Tongue (tissue), 2 donors: Measurements from ENCODE around the gene MYO16. TPM values are rescaled to one million over a fixed set of nuclear protein-coding genes. Genes with fewer than 3 reads are reported as not detected.
A peak's percentile ranks its signal among the peaks of the same experiment; 100 is the strongest.
"Not testable (repeated sequence)": the region's sequence is repeated elsewhere in the genome, so short reads cannot be mapped to it uniquely, and the experiment has no call there.

Experiments
- DNase-seq: peaks from one replicate; pipeline ENCODE4 v3.0.0-alpha.2; 2015
- total RNA-seq: library from RNA; depleted of rRNA; stranded (reverse); fragments of >200 nt; gene quantifications from one replicate; pipeline ENCODE4 v1.2.3, GENCODE V29; 2014

Gene MYO16
- total RNA-seq, 1 donor from 2014 or later, result 12.2 TPM

DNA sequence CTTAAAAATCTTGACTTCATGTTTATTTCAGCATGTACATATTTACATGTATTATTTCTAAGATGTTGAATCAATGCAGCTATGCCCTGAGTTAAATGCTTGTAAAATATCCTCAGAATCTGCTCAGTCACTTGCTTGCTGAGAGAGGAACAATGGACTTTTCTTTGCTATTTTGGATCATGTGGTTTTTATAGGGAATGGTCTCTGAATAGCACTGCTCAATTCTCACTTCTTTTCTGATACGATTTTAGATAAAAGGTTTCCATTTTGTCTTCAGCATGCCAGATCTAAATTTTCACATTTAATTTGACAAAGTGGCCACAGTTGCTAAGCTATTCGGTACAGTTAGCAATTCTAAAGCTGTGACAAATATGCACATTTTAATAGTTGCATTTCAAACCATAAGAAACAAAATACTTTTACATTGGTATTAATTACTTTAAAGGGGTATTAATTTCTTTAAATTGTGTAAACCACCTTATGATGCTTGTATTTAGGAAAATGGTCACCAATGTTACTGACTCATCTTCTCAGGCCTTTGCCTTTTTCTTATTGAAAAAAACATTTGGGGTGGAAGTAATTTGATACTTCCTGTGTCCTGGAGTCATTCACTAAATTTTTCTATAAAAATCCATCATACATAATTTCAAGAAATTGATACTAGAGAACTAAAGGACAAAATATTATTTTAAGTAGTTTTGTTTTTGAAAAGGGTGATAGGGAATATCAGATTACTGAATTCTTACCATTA lies 113.5 kb downstream of the MYO16 start:
- no peak for DNase-seq

- DNase-seq, result no peak
Observed at GRCh38 chr13:108743522-108743921, 114.1 kb downstream of the MYO16 start.

DNA sequence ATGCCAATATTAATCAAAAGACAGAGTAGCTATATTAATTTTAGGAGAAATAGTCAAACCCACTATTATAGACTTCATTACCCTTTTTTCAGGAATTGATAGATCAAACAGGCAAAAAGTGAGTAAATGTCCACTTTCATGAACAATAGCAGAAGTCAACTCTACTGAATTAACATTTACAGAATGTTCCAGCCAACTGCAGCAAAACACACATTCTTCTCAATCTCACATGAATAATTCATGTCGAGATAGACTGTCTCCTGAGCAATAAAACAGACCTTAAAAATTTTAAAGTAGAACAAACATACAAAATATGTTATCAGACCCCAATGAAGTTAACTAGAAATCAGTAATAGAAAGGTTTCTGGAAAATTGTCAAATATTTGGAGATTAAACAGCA lies 118.4 kb downstream of the MYO16 start:
- no peak for DNase-seq

GRCh38 chr13:108752276-108752675 lies 122.9 kb downstream of the MYO16 start:
- DNase-seq, result no peak

DNA sequence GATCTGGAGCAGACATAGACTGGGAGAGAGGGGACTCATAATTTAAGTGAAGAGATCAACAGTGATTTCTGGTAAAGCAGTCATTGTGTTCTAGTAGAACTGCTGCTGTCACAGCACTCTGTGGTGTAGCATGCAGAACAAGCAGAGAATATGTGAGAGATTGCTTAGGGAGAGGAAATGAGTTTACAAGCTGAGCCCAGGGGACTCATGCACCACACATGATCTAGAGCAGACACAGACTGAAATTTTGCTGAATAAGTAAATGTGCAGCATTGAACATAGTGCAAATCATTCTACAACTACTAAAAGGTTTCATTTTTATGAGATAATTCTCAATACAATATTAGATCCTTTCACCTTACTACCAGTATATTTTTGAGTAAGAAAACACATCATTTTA lies 125.7 kb downstream of the MYO16 start:
- DNase-seq, result peak; percentile 24

DNA sequence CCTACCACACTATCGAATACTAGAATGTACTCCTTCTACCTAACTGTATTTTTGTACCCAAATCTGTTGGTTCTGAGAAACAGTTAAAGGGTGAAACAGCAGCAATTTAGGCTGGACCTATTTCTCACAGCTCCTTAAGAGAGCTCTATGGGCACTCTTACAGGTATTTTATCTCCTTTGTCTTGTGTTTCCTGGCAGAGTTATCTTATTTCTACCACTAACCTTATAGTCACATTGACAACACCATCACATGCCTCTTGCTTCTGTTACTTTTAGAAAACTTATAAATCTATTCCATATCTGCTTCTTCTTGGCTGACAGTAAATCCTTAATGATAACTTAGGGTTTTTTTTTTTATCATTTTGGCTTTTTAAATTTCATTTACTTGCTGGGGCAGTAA lies 130.7 kb downstream of the MYO16 start:
- no peak for DNase-seq

DNA sequence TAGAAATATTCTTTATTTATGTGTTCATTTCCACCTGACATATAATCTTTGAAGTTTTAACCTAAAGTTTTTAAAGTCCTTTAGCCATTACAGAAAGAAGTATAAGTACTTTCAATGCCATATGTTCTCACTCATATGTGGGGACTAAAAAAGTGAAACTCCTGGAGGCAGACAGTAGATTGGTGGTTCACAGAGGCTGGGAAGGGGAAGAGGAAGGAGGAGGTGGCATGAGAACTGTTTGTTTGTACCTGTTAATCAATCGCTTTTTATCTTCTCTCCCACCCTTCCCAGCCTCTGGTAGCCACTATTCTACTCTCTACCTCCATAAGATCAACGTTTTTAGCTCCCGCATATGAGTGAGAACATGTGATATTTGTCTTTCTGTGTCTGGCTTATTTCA lies 131.1 kb downstream of the MYO16 start:
- no peak for DNase-seq

DNA sequence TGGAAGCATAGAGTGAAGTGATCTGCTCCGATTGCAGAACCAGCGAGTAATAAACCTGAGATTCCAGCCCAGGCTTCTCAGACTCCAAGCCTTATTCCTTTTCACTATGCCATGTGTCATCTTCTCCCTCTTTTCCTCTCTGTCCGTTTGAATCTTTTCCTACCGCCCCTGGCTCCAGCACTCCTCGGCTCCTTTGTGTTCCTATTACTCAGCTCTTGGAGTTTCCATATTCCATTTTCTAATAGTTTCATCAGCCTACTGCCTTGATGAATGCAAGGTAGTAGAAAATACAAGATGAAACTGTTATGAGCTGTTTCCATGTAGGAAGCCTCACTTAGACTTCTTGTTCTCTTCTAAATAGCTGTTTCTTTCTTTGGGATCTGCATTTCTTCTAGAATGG lies 138.6 kb downstream of the MYO16 start:
- DNase-seq, result no peak

DNA sequence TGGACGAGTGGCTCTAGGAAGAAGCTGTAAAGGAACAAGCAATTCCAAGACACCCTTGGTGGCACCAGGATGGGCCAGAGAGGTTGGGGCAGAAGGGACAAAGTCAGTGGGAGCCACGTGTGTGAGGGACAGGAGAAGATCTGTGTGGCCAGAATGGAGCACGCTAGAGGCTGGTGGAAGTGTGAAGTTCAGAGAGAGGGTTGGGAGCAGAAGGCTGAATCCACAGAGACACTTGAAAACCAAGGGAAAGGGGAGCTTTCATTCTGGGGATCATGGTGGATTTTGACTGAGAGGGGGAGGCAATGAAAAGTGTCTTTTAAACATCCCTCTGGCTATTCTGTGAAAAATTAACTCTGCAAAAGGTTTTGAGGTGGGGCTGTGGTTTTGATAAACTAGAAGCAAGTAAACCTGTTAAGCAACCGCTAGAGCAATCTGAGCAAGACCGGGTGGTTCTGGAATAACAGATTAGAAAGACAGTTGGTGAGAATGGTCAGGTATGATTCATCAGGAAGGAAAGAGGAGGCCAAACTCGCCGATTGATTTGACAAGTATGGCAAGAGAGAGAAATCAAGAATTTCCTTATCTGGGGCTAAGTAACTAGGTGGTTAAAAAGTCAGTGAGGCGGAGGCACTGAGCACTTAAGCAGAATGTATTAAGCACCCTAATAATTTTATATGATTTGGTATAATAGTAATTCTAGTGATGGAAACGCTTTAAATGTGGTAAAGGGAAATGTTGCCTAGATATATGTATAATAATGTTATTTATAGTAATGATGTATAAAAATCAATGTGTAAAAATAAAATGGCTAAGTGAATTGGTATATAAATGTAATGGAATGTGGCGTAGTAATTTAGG lies 140.0 kb downstream of the MYO16 start:
- no peak for DNase-seq

DNA sequence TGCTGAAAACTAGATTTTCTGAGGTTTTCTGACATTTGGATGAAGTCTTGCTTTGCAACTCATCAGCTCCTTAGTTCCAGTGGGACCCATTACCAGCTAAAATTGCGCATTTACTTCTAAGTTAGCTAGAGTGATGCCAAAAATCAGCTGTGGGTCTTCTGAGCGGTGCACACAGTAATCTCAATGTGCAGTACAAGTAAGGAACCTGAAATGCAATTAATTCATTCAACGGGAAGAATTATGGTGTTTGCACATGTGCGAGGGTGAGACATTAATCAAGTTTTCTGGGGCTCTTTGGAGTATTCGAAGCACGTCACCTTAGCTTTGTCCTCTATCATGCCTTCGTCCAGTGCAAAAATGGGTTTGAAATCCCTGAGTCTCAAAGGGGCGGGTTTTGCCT lies 146.2 kb downstream of the MYO16 start:
- DNase-seq, result no peak

GRCh38 chr13:108776650-108777049 lies 147.2 kb downstream of the MYO16 start:
- no peak for DNase-seq

DNA sequence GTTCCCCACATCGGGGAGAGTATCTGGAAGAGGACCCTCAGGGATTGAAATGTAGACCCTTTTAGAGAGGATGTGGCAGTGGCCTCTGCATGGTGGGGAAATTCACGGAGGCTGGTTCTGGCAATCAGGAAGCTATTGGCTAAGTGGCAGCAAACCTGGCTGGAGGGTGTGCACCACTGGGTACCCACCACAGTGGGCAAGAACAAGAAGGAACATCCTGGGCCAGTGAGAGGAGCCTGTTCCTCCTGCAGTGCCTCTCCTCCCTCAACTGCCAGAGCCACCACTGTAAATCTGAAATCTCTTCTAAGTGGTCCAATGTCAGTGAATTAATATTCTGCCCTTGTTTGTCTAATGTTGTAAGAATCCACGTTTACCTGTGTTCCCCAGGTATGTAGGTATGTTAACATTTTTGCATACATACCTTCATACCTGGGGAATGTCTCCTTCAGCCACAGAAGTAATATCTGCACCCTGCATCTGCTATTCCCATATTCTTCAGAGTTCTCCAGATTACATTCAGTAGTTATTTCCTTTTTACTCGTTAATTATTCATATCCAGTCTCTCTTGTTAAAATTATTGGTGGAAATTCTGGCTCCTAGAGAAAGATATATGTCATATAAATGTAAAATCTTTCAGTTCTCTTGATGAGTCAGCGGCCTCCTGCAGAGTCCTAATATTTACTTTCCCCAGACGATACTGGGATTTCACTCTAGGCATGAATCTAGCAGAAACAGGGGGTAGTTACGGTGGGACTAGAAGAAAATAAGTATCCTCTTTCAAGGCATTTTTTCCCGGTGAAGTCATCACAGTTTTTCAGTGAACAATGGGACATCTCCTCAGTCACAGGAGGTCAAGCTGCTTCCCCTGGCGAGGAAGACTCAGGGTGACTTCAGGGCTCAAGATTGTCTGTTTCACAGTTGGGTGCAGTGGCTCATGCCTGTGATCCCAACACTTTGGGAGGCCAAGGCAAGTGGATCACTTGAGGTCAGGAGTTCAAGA lies 148.3 kb downstream of the MYO16 start:
- DNase-seq, result no peak

DNA sequence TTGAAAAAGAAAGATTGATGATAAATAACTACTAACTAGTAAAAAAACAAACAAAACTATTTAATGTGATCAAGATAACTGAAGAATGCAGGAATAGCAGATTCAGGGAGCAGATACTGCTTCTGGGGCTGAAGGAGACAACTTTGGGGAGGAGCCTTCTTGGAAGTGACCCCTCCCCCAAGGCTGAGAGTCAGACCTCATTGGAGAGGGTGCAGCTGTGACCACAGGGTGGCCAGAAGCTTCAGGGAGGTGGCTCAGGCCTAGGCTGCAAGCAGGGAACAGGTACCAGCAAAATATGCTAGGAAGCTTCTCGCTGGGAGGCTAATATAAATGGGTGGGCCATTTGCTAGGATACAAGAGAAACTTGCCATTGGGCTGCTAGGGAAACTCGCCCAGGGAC lies 149.9 kb downstream of the MYO16 start:
- no peak for DNase-seq

GRCh38 chr13:108780706-108781105 lies 151.3 kb downstream of the MYO16 start:
- no peak for DNase-seq

- no peak for DNase-seq
Observed at GRCh38 chr13:108781312-108781711, 151.9 kb downstream of the MYO16 start.

DNA sequence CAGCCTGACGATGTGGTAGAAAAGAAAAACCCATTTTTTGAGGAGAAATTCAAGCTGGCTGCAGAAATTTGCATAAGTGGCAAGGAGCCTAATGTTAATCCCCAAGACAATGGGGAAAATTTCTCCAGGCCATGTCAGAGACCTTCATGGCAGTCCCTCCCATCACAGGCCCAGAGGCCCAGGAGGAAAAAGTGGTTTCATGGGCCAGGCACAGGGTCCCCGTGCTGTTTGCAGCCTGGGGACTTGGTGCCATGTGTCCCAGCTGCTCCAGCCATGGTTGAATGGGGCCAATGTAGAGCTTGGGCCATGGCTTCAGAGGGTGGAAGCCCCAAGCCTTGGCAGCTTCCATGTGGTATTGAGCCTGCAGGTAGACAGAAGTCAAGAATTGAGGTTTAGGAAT lies 153.1 kb downstream of the MYO16 start:
- DNase-seq, result not testable (repeated sequence)

DNA sequence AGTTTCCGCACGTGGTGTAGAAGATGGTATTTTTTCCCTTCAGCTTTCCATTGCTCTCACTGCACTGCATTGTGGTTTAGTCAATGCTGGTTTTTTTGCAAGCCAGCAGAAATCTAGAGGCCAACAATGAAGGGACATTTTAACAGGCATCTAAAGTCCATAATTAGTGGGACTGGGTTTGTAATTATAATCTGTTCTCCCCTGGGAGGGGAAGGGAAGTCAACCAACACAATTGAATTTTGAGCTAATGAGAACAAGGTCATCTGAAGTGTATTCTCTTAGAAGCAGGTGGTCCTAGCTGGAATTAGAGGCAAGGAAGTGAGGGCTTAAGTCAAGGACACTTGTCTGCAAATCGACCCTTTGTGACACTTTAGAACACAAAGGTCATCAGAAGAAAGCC lies 156.4 kb downstream of the MYO16 start:
- DNase-seq, result no peak

DNA sequence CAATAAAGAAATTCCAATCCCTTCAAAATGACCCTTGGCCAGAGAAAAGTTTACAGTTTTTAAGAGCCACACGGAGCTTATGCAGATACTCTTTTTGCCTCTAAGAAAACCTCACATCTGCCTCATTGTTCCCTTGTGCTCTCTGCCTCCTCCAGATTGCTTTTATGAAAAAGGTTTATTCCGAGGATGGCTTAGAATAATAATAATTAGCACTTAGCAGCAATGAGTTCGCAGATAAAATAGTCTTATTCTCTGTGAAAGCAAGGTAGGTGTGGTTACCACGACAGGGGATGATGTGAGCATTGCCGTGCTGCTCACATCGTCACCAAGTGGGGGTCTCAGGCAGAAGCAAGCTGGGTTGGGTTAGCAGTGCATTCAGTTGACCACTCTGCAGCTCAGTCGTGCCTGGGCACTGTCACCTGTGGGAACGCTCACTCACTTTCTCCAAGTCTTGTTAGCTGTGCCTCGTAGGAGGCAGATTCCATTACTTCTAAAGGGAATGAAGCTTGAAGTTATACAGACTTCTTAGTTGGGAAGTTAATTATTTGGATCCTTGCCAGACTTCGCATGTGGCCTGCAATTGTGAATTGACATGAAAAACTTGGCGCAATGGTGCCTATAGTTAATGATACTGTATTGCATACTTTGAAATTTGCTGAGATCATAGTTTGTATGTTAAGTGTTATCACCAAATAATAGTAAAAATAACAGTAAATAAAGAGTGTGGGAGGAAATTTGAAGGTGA lies 157.2 kb downstream of the MYO16 start:
- peak; percentile 10 for DNase-seq

- peak; percentile 2 for DNase-seq
Observed at GRCh38 chr13:108787700-108788414, 158.4 kb downstream of the MYO16 start.

DNA sequence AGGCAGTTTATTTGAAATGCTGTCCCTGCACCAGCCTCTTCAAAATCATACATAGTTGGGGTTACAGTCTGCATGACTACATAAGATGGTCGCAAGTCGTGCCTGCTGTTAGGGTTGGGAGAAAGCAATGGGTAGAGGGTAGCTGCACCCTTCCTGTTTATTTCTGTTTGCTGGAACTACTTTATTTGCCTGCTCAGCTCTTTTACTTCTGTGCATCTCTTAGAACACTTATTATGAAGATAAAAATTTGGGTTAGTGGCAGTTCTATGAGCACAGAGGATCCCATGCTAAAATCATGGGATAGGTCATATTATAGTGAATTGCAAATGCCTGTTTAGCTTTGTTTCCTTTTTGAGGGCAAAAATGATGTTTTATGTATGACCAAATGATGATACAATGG lies 160.1 kb downstream of the MYO16 start:
- no peak for DNase-seq

DNA sequence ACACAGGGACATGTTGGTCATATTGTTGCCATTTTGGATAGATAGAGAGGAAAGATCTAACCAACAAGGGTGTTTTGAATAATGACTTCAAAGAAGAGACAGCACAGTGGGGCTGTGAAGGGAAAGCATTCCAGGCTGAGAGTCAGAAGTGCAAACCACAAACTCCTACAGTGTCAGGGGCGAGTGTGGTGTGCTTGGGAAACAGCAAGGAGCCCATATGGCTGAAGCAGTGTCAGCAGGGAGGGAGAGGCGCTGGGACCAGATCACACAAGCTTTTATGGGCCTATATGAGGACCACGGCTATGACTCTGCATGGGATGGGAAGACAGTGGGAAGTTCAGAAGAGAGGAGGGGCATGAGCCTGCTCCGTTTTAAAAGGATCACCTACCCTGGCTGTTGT lies 166.4 kb downstream of the MYO16 start:
- DNase-seq, result no peak
